Measurements from ENCODE around the gene RNF17.

GRCh38 chr13:24727731-24728601, 36.0 kb upstream of the RNF17 start:
- no peak for TF ChIP-seq SP1 (IDR thresholded peaks at IDR 0.05)
- TF ChIP-seq FOXA1 (IDR thresholded peaks at IDR 0.05): no peak
- no peak for TF ChIP-seq FOXK2 (IDR thresholded peaks at IDR 0.05)
- no peak for TF ChIP-seq ARNT (IDR thresholded peaks at IDR 0.05)
- no peak for TF ChIP-seq HDGF (IDR thresholded peaks at IDR 0.05; ENCODE audit: borderline replicate concordance)
- no peak for TF ChIP-seq PKNOX1 (IDR thresholded peaks at IDR 0.05)
- no peak for TF ChIP-seq FOXM1 (IDR thresholded peaks at IDR 0.05; ENCODE audit: borderline replicate concordance)
- no peak for TF ChIP-seq SUZ12 (IDR thresholded peaks at IDR 0.05)
- no peak for TF ChIP-seq L3MBTL2 (conservative IDR thresholded peaks at IDR 0.05)
- TF ChIP-seq NFRKB (IDR thresholded peaks at IDR 0.05): no peak
- TF ChIP-seq ZNF384 (IDR thresholded peaks at IDR 0.05): peak; percentile 99
- no peak for TF ChIP-seq ELF4 (IDR thresholded peaks at IDR 0.05)
- no peak for TF ChIP-seq TARDBP (IDR thresholded peaks at IDR 0.05)
- TF ChIP-seq BHLHE40 (IDR thresholded peaks at IDR 0.05; ENCODE audit: borderline replicate concordance): no peak

Measured in HEK293T (cell line).